Small intestine (tissue), 7 donors: ENCODE data around the gene SRSF4. TPM values are rescaled to one million over a fixed set of nuclear protein-coding genes. Genes with fewer than 3 reads are reported as not detected.

Experiments used
- DNase-seq, 2 donors: peaks; one replicate each; pipeline versions ENCODE4 v3.0.0 to v3.0.0-alpha.2; 2013
- FAIRE-seq: peaks from 2 replicates; lab custom pipeline; 2012; peaks lifted over from hg19 to GRCh38; lab: Jason Lieb, UNC
- H3K27ac ChIP-seq, 3 donors: one replicate each; pipeline ENCODE4 v1.5.1; 2013; ENCODE audit warnings: low read length in 2 of 3, mild to moderate bottlenecking in 2 of 3, control low read depth in 1 of 3, inconsistent platforms in 1 of 3, low read depth in 1 of 3, moderate library complexity in 1 of 3
- H3K27me3 ChIP-seq, 3 donors: one replicate each; pipeline ENCODE4 v1.6.1; 2013; ENCODE audit warnings: low read length in 3 of 3, inconsistent platforms in 1 of 3; ENCODE audit not compliant: control insufficient read depth in 3 of 3, insufficient read depth in 3 of 3
- H3K36me3 ChIP-seq, 3 donors: one replicate each; pipeline ENCODE4 v1.6.1; 2013; ENCODE audit warnings: low read length in 3 of 3, inconsistent platforms in 1 of 3, low read depth in 1 of 3, mild to moderate bottlenecking in 1 of 3, moderate library complexity in 1 of 3; ENCODE audit not compliant: control insufficient read depth in 3 of 3, insufficient read depth in 2 of 3
- H3K4me1 ChIP-seq, 3 donors: one replicate each; pipeline ENCODE4 v1.6.1; 2013; ENCODE audit warnings: low read length in 2 of 3, inconsistent platforms in 1 of 3, low read depth in 1 of 3, mild to moderate bottlenecking in 1 of 3, moderate library complexity in 1 of 3; ENCODE audit not compliant: control insufficient read depth in 3 of 3, insufficient read depth in 2 of 3
- H3K4me3 ChIP-seq, 3 donors: one replicate each; pipeline ENCODE4 v1.5.1; 2013; ENCODE audit warnings: low read length in 3 of 3, control low read depth in 1 of 3, inconsistent platforms in 1 of 3, low read depth in 1 of 3, mild to moderate bottlenecking in 1 of 3, moderate library complexity in 1 of 3
- H3K9me3 ChIP-seq, 2 donors: one replicate each; pipeline ENCODE4 v1.6.1; 2013; ENCODE audit warnings: low read depth in 1 of 2, low read length in 1 of 2; ENCODE audit not compliant: control insufficient read depth in 2 of 2, insufficient read depth in 1 of 2
- WGBS, 3 donors: extraction: QIAGEN DNeasy Blood & Tissue Kit; methylation state at CpG; one replicate each; pipeline ENCODE4 v1.1.7; 2013; 5-methylcytosine and 5-hydroxymethylcytosine counted together
- polyA plus RNA-seq, 4 donors: library from polyadenylated mRNA; stranded (reverse) in 3 of 4; unstranded in 1 of 4; fragments of 200-250 nt in 3 of 4; fragments of 120-200 nt in 1 of 4; gene quantifications; one replicate each; pipeline versions ENCODE4 v1.2.1 to v1.2.3, GENCODE V29; 2013
- donor health status: healthy with polysubstance abuse.
- donor health status: control.
- donor health status: control.
- donor health status: Bipolar disorder and iron deficiency.
- donor health status: healthy.

The SRSF4 gene
- polyA plus RNA-seq, 4 donors, result 65.1 to 149 (median 85.6) TPM

GRCh38 chr1:29209173-29209572 lies 27.5 kb upstream of the SRSF4 start:
- H3K27ac ChIP-seq, result no peak overlapping the region
- H3K36me3 ChIP-seq, result peaks cover 0 to 51% (median 3%) of the 10 kb centered on the region in 3 donors
- H3K4me1 ChIP-seq, result peaks cover 0 to 7% (median 0%) of the 10 kb centered on the region in 3 donors
- FAIRE-seq (no peak), DNase-seq (no peak)
- no peaks in the 10 kb centered on the region for H3K27me3 ChIP-seq
- no peak overlapping the region for H3K4me3 ChIP-seq
- no peaks in the 10 kb centered on the region for H3K9me3 ChIP-seq
- WGBS, 3 donors, result 72 to 80% (median 75%) methylated on average over 5 of the region's 5 CpGs

GRCh38 chr1:29208442-29208841 lies 26.7 kb upstream of the SRSF4 start:
- H3K36me3 ChIP-seq, result peaks cover 0 to 57% (median under 1%) of the 10 kb centered on the region in 3 donors
- H3K27me3 ChIP-seq, result no peaks in the 10 kb centered on the region
- no peak overlapping the region for H3K4me3 ChIP-seq
- FAIRE-seq (no peak), DNase-seq (peak; percentile 78)
- peaks cover 0 to 7% (median 0%) of the 10 kb centered on the region in 3 donors for H3K4me1 ChIP-seq
- H3K27ac ChIP-seq, result peak overlapping the region in 1 of 3 donors; percentile 45
- H3K9me3 ChIP-seq, result no peaks in the 10 kb centered on the region
- WGBS, 3 donors, result 15 to 44% (median 36%) methylated on average over 4 of the region's 4 CpGs

- Histone ChIP-seq H3K4me3 (no peak overlapping the region), H3K4me1 (peaks cover 0 to 15% (median 0%) of the 10 kb centered on the region in 3 donors), H3K9me3 (no peaks in the 10 kb centered on the region), H3K27me3 (no peaks in the 10 kb centered on the region), H3K36me3 (peaks cover 0 to 68% (median 2%) of the 10 kb centered on the region in 3 donors), H3K27ac (peak overlapping the region in 2 of 3 donors; percentile 2 to 71)
- peak; percentile 44 for FAIRE-seq
- WGBS, 3 donors, result 27 to 30% (median 28%) methylated on average over 14 of the region's 14 CpGs
- peak; percentile 95 to 96 for DNase-seq
Measured at GRCh38 chr1:29202584-29203340, 21.1 kb upstream of the SRSF4 start.

DNA sequence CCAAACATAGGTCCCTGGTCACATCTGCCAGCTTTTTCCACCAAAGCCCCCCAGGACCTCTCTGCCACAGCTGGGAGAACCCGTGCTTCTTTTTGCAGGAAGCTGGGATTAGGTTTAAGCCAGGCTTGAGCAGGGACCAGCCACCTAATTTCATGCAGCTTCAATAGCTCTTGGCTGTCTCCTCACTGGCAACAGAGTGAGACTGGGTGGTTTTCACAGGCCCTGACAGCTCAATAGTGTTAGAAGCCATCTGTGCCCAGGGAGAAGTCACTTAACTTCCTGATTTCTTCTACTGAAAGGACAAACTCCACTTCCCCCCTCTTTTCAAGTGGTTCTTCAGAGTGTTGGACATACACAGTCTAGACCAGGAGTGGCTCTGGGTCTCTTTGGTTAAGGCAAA lies 20.4 kb upstream of the SRSF4 start:
- H3K9me3 ChIP-seq, result no peaks in the 10 kb centered on the region
- peak overlapping the region; percentile 2 to 71 (median 14) for H3K27ac ChIP-seq
- H3K36me3 ChIP-seq, result peaks cover 0 to 75% (median 2%) of the 10 kb centered on the region in 3 donors
- H3K4me3 ChIP-seq, result no peak overlapping the region
- DNase-seq, result no peak
- peaks cover 0 to 9% (median 0%) of the 10 kb centered on the region in 3 donors for H3K4me1 ChIP-seq
- no peaks in the 10 kb centered on the region for H3K27me3 ChIP-seq
- no peak for FAIRE-seq
- 76 to 96% (median 96%) methylated on average over 1 of the region's 1 CpG for WGBS, 3 donors

DNA sequence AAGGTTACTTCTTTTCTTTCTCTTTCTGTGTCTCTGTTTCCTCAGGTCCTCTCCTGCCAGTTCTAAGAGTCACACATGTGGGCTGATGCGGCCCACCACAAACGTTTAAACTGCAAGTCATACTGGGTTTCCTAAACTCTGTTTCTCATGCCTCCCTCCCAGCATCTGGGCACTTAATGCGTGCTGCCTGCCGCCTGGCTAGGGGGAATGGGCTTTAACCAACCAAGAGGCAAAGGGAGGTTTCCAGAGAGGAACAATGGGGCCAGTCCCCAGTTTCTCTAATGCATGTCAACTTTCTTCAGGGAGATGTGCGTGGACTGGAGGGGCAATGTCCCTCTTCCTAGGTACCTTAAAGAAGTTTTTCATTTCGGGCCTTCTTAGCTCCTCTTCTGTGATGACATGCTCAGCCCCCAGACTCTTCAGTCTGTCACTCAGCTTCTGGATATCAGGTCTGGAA lies 19.9 kb upstream of the SRSF4 start:
- 87 to 92% (median 89%) methylated on average over 6 of the region's 6 CpGs for WGBS, 3 donors
- no peak overlapping the region for H3K4me3 ChIP-seq
- H3K27ac ChIP-seq, result peak overlapping the region in 1 of 3 donors; percentile 71
- DNase-seq, result no peak
- peaks cover 0 to 9% (median 0%) of the 10 kb centered on the region in 3 donors for H3K4me1 ChIP-seq
- no peaks in the 10 kb centered on the region for H3K27me3 ChIP-seq
- FAIRE-seq, result no peak
- no peaks in the 10 kb centered on the region for H3K9me3 ChIP-seq
- H3K36me3 ChIP-seq, result peaks cover 0 to 75% (median 2%) of the 10 kb centered on the region in 3 donors

GRCh38 chr1:29200906-29201594 lies 19.4 kb upstream of the SRSF4 start:
- Histone ChIP-seq H3K4me1 (peaks cover 0 to 9% (median 0%) of the 10 kb centered on the region in 3 donors), H3K9me3 (no peaks in the 10 kb centered on the region), H3K36me3 (peaks cover 0 to 79% (median 2%) of the 10 kb centered on the region in 3 donors), H3K4me3 (no peak overlapping the region), H3K27ac (peak overlapping the region in 1 of 3 donors; percentile 3), H3K27me3 (no peaks in the 10 kb centered on the region)
- FAIRE-seq (no peak), DNase-seq (no peak)
- 90 to 93% (median 93%) methylated on average over 5 of the region's 5 CpGs for WGBS, 3 donors

- FAIRE-seq, result no peak
- no peak overlapping the region for H3K4me3 ChIP-seq
- H3K9me3 ChIP-seq, result no peaks in the 10 kb centered on the region
- peaks cover 0 to 87% (median 2%) of the 10 kb centered on the region in 3 donors for H3K36me3 ChIP-seq
- no peak for DNase-seq
- no peak overlapping the region for H3K27ac ChIP-seq
- H3K4me1 ChIP-seq, result peaks cover 0 to 9% (median 6%) of the 10 kb centered on the region in 3 donors
- H3K27me3 ChIP-seq, result no peaks in the 10 kb centered on the region
- WGBS, 3 donors, result 90 to 94% (median 94%) methylated on average over 12 of the region's 12 CpGs
Measured at GRCh38 chr1:29197993-29198392, 16.3 kb upstream of the SRSF4 start.

DNA sequence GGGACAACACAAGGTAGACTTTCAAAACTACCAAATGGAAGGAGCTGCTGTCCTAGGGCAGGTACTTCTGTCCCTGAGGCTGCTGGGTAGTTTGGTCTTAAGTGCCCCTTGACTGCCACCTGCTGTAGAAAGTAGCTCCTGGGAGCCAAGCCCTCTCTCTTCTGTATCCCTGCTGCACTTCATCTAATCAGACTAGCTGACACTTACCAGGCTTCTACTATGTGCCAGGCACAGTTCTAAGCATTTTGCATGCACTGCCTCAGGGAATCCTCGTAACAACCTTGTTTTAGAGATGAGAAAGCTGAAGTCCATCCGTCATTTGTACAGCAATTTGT lies 15.9 kb upstream of the SRSF4 start:
- WGBS, 3 donors, result 74 to 92% (median 81%) methylated on average over 2 of the region's 2 CpGs
- Histone ChIP-seq H3K27me3 (no peaks in the 10 kb centered on the region), H3K4me3 (no peak overlapping the region), H3K4me1 (peaks cover 0 to 7% (median 6%) of the 10 kb centered on the region in 3 donors), H3K27ac (no peak overlapping the region), H3K9me3 (no peaks in the 10 kb centered on the region), H3K36me3 (peaks cover 0 to 88% (median 2%) of the 10 kb centered on the region in 3 donors)
- DNase-seq (peak; percentile 72 to 82), FAIRE-seq (no peak)
